Right lung (tissue), 5 donors: ENCODE results near the gene PTF1A. TPM values are rescaled to one million over a fixed set of nuclear protein-coding genes. Genes with fewer than 3 reads are reported as not detected.
"Not testable (repeated sequence)": the region's sequence is repeated elsewhere in the genome, so short reads cannot be mapped to it uniquely, and the experiment has no call there.

Experiments
- DNase-seq, 2 donors: peaks; one replicate each; pipeline ENCODE4 v3.0.0-alpha.2; 2013
- polyA plus RNA-seq, 5 donors: library from polyadenylated mRNA; unstranded; fragments of 120-200 nt; gene quantifications; one replicate each; pipeline versions ENCODE4 v1.2.1 to v1.2.3, GENCODE V29; 2013; ENCODE audit warnings: inconsistent platforms in 1 of 5, low replicate concordance in 1 of 5; ENCODE audit not compliant: insufficient read length in 5 of 5, insufficient read depth in 1 of 5

The PTF1A gene
- polyA plus RNA-seq, 5 donors, result 0.36 TPM; not detected in 4

DNA sequence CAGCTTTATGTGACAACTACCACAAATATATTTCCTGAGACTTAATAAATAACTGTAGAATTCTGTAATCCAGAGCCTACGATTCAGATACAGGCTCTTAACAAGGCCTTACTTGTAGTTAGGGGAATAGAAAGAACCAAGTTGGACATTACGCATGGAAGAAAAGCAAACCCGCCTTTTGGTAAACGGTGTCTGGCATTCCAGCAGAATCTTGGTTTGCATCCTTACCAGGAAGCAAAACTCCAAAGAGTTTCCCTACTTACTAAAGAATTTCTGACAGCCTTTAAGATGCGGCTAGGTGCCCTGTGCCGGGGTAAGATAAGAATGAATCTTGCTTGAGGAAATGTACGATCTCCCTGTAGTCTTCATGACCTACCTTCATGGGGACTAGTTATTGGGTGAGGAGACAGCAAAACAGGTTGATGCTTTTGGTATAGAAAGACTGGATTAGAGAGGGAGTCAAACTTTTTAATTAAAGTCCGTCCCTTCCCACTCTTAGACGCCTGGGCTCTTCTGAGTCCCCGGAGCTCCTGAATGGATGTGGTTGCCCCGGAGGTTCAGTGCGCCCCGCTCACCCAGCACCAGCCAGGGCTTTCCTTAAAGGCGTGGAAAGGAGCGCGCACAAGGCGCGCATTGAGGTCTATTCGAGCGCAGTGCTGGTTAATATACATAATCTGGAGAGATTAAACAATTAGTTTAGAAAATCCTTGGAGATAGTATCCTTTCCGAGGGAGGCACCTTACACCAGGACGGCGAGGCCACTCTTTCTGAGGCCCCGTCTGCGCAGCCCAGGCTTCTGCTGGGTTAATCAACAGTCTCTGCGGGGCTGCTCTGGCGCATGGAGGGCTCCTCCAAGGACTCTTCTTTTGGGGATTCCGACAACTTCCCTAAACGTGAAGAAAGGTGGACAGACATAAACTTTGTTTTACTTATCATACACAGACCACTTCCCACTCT, 11.5 kb downstream of the PTF1A start:
- DNase-seq, result no peak

DNA sequence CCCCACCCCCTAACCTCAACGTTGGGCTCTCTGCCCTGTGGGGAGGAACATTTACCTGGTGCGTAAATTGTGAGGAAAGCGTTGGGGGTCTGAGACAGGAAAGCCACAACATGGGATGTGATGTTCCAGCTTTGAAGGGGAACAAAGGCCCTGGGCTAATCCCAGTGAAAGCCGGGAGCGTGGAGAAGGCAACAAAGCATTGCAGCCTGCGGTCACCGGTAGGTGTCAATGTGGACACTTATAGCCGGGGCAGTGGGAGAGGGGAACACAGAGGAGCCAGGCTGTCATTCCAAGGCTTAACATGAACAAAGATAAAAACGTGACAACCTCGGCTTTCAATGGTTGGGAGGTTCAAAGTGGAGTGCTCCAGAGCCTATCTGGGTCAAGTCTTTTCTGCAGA, 12.7 kb downstream of the PTF1A start:
- no peak for DNase-seq

DNA sequence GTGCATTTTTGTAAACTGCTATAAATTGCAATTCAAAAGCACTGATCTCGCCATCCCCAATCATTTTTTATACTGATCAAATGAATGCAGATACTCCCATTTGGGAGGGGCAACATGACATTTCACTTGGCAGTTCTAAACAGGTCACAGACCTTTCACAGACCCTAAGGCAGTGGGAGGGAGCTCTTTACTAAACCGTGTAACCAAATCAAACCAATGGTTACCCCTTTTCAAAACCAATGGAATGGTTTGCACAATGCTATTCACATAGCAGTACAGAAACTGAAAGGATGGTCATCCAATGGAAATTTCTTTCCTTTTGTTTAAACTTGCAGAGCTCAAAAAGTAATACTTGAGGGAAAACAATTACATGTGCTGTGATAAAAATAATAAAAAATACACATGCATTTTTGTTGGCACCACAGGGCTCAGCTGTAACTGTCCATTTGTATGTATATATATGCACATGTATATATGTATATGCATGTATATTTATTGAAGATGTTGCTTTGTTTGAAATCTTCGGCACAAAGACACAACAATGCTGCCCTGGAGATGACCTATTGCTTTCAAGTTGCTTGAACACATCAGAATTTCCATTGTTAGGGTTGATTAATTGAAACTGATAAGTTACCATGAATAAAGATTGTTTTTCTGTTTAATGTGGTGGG, 14.0 kb downstream of the PTF1A start:
- no peak for DNase-seq

DNA sequence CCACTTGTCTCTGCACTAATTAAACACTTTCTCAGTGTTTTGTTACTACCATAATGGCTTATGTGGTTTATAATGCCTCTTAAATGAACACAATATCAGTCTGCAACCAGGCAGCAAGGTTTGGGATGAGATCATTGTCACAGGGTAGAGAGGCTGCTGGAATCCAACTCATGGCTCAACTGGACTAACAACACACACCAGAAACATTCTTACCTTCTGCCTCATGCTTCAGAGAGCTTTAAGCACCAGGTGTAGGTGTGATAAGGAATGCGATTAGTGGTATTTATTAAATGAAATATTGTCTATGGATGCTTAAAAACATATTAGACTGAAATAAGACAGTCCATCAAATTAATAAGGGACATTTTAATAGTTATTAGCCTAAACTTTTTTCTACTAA, 25.4 kb downstream of the PTF1A start:
- DNase-seq, result no peak

DNA sequence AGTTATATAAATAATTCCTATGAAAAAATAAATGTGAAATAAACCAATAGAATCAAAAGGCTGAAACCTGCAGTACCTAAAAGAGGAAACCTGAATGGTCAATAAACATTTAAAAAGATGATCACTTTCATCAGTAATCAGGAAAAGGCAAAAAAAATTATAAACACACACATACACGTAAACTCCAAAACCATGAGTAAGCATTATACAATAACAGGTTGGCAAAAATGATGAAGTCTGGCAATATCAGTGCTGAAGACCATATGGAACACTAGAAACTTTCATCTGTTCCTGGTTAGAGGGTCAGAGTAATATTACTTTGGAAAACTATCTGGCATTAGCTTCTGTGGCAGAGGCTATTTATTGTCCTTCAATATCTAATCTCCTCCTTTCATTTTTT, 38.5 kb downstream of the PTF1A start:
- DNase-seq, result no peak

DNA sequence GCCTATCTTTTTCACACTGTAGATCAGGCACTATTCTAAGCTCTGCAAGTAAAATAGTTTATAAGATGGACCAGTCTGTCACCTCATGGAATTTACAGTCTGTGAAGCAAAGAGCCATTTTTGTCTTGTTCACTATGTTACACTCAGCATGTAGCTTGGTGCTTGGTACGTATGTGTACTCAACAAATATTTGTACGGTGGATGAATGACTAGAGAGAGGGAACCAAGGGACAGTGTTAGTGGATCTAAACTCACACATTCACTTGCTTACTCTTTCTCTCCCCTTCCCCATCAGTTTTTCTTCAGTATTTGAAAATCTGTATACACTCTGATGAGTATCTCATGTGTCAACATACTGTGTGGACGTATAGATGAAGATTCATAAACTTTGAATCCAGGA, 45.9 kb downstream of the PTF1A start:
- no peak for DNase-seq

DNA sequence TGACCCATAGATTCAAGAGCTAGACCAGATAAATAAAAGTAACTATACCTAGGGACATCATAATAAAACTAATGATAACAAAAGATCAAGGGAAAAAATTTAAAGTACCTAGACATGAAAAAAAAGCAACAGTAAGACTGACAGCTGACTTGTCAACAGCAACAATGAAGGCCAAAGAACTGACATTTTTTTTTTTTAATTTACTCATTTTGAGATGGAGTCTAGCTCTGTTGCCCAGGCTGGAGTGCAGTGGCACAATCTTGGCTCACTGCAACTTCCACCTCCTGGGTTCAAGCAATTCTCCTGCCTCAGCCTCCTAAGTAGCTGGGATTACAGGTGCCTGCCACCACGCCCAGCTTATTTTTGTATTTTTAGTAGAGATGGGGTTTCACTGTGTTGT, 49.7 kb downstream of the PTF1A start:
- not testable (repeated sequence) for DNase-seq

Other genes with a start within 250 kb of the PTF1A start
- 10 to 100 TPM; 33.3 to 44.5 (median 38.1) TPM for gene MSRB2, start 96.7 kb upstream of the PTF1A start, polyA plus RNA-seq
- under 1 TPM; 0.15 to 0.64 (median 0.52) TPM for gene C10orf67, start 152.5 kb downstream of the PTF1A start, polyA plus RNA-seq
- gene OTUD1, start 246.8 kb downstream of the PTF1A start, polyA plus RNA-seq, result 10 to 100 TPM; 13.6 to 14.5 (median 13.9) TPM